Activated CD4-positive, alpha-beta T cell treated with anti-CD3 and anti-CD28 coated beads for 1 hour (primary cell): ENCODE results near the gene IFIH1.

ENCODE experiments used
- DNase-seq: peaks from one replicate; pipeline ENCODE4 v3.0.0-alpha.2; 2020

The IFIH1 gene

DNA sequence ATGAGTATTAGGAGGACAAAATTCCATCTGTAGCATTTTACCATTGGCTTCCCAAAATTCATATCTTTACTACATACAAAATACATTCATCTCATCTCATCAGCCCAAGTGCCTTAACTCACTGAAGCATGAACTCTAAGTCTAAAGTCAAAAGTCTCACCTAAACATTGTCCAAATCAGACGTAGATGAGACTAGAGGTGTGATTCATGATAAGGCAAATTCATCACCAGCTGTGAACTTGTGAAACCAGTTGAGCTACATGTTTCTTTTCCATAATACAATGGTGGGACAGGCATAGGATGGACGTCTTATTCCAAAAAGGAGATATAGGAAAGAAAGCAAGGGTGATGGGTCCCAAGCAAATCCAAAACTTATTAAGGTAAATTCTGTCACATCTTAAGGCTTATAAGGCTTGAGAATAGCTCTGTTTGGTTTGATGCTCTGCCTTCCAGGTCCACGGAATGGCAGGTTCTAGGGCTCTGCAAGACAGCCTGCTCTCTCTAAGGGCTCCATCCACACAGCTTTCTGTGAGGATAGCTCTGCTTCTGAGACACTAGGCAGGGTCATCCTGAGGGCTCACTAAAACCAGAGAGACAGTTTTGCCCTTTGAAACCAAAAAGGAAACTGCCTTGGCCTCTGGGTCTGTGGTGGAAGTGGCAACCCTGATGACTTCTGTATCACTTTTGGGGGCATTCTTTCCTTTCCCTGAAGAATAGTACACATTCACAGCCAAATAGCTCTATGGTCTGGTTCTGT, 9.6 kb downstream of the IFIH1 start:
- DNase-seq = no peak

DNA sequence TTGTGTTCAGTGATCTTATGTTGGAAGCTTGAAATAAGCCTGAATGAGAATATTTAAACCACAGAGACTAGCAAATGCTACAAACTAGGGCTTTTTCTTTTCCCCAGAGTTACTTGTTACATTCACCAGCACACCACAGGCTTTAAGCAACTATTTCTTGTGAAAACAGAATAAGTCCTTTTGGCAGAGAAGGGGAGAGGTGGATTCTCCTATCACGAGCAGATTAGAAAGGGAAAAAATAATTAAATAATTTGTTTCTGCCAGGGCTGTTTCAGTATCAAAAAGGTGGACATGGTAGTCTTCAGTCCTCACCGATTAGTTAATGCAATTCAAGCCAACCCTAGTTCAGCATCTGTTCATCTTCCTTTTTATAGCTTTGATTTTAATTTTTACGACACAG, 12.6 kb downstream of the IFIH1 start:
- no peak for DNase-seq

DNA sequence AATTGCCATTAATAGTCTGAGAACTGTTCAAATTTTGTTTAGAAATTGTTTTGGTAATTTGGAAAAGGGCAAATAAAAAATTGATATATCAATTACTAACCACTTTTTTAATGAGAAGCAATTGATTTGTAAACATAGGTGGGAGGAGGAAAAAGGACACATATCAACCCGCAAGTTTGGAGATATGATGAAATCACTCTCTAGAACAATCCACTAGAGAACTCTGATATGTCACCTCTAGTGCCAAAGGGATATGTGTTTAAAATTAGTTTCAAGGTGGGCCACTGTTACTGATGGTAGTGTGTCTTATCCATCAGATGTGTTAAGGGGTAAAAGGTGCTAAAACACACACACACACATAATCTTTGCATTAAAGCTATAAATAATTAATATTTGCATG, 16.6 kb downstream of the IFIH1 start:
- DNase-seq = no peak

DNA sequence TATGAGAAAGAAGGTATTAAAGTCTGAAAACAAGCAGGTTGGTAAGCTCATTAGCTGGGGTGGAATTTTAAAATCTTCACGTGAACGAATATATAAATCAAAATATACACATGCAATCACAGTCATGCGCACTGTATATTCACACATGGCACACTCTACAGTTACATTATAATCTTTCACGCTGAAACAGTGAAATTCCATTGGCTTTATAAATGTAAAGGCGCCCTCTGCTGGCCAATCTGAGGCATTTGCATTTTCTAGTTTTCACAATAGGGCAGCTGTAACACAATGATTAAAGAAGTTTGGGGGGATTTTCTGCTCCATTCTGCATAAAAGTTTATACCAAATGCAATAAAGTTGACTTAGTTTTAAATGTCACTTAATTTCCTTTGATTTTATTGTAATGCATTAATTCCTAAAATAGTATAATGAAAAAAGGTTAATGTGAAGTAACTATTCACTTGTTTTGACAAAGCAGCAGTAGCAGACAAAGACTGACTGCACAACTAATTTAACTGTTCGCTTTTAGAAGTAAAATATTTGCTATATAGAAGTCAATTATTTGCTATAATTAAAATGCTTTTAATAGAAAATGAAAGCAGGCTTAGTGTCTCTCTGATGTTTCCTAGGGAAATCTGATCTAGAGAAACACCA, 17.2 kb downstream of the IFIH1 start:
- no peak for DNase-seq

DNA sequence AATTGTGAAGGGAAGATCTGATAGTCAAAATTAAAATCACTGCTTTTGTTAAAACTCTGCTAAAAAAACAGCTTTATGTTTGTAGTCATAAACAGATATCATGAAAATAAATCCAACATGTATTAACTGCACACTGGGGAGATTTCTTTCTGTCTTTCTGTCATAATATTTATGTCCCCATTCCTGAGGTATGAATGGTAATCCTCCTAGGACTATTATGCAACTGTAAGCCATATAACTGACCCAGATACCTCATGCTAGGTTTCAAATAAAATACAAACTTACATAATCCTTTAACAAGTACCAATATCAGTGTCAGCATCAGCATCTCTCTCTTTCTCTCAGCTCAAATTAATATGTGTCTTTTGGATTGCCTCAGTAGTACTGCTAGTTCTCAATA, 18.2 kb downstream of the IFIH1 start:
- DNase-seq = no peak

DNA sequence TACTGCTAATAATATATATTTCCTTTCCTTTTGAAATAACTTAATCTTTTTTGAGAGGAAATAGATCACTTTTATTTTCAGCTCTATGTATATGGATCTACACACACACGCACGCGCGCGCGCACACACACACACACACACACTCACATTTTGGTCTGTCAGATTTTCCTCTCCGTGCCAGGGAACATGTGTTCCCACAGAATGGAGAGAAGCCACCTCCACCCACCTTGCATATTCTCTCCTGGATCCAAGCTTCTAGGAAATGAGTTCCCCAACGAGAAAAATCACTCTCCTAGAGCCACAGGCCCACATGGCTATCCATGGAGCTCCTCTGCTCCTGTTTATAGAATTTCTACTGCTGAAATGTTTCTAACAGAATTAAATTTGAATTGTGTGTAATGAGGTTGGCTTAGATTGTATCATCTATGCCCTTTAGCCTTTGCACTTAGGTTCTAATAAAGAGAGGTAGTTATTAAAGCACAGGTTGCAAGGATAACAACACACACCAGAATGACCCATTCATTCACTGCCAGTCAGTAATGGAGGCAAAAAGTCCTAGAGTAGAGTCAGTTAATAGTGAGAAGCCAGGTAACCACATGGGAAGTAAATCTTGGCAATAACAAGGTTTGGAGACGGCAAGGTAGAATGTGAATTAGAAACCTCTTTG, 19.7 kb downstream of the IFIH1 start:
- no peak for DNase-seq

DNA sequence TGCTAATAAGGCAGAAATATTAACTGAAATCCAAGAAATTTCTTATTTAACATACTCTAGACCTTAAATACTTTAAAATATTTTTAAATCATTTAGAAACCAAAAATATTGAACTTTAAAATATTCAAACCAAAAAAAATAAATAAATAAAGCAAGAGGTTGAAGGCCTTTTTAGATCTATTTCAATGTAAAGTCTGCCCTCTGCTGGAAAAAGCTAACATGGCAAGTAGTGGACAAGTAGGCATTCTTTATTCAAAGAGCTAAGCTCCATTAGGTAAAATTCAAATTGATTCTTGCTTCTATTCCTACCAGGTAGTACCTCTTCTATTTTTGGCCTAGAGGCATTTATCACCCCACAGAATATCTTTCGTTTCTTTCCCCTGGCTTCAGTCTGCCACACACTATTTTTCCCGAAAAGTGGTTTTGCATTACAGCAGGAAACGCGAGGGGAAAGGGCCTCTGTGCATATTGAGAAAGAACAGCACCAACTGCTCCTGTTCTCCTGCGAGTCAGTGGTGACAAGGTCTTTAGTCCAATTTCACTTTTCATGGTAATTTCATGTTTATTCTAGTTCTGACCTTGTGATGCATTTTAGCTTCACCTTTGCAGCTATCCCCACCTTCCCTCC, 20.4 kb downstream of the IFIH1 start:
- no peak for DNase-seq

DNA sequence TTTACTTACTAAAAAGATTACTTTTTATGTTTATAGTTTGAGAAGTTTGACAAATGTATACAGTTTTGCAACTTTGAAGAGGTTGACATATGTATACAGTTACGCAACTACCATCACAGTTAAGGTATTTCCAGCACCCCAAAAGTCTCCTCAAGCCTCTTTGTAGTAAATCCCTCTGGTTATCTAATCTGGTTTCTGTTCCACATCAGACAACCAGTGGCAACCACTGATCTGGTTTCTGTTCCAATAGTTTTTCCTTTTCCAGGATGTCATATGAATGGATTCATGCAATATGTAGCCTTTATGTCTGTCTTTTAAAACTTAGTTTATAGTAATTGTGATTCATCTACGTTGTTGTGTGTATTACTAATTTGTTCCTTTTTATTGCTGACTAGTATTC, 23.5 kb downstream of the IFIH1 start:
- DNase-seq = no peak

DNA sequence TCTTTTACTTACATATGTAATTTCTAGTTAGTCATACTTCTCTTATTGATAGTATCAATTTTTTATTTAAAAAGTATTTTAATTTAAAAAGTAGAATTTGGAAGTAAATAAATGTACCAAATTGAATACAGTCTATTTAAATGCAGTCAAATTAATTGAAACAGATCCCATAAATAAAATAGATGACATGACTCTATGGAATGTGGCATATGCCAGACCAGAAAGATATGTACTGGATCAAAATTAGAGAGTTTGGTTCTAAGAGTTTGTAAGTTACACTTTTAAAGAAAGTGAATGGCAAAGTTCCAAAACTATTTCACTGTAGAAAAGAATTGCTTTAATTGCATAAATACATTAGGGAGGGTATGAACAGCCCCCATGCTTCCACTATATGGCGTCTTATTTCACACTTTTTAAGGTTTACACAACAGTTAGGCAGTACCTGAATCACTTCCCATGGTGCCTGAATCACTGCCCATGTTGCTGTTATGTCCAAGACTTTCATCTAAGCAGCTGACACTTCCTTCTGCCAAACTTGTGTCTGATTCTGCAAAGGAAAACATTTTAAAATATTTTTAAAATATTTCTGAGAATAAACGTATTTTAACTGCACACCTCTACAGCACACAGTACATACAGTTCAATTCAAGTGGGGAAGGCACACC, 25.2 kb downstream of the IFIH1 start:
- DNase-seq = no peak

DNA sequence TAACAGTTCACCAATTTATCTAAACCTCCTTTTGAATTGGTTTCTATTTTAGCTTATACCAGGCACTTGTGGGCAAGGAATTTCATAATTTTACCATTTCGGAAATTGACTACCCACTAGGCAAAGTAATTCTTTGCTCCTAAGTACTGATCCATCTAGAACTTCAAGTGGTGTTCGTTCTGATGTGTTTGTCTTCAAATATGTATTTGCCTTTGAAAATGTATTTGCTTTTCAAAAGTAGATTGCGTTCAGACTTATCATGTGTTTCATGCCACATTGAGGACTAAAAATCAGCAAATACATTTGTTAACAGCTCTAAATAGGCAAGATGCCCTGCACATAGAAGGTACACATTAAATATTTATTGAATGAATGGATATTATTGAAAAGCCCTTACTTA, 26.7 kb downstream of the IFIH1 start:
- no peak for DNase-seq

DNA sequence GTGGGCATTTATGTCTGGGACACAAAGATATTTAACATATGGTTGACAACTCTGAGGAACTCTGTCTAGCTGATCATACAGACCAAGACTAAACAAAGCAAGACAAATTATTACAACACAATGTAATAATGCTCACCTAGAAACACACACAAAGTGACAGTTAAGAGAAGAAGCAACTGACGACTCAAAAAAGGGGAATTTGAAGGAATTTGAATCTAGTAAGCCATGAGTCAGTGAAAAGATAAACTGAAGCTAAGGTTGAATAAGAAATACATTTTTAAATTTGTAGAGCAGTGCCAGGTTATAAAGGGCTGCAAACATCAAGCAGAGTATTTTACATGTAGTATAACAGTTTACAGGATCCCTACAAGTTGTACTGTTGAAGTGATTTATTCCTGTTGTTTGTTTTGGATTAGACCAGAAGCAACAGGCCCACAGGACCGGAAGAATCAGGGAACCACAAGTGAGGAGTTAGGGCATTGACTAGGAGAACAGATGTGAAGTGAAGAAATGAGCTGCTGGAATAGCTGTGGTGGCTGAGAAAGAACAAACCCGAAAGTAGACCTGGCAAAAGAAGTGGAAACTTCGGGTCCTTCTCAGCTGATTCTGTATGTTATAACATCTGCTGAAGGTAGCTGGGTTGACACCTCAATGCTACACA, 35.6 kb downstream of the IFIH1 start:
- no peak for DNase-seq

DNA sequence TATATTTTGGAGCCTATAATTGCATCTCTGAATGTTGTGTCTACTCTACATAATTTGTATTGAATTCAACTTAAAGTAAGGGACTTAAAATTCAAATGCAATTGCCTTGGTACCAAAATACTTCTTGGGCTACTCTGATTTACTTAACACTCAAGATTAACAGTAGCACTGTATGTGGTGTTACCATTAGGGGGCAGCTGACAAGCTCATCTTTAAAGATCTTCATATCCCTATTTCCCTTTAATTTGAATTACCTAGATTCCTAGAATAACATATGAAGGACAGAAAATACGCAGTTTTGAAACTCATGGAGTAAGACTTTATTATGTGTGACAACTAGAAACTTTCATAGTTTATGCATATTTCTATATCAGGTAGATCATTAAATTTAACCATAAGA, 37.8 kb downstream of the IFIH1 start:
- no peak for DNase-seq

DNA sequence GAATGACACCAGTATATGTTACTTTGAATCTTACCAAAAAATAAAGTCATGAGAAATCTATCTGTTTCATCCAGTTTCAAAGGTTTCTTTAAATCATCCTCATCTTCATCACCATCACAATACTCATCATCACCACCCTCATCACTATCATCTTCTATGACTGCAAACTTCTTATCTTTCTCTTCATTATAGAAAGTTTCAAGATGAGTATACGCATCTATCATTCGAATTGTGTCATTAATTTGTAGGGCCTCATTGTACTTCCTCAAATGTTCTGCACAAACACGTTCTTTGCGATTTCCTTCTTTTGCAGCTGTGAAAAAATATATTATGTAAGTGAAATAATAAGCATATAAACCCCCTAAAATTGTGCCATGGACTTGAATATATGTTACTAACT, 41.1 kb downstream of the IFIH1 start:
- no peak for DNase-seq

DNA sequence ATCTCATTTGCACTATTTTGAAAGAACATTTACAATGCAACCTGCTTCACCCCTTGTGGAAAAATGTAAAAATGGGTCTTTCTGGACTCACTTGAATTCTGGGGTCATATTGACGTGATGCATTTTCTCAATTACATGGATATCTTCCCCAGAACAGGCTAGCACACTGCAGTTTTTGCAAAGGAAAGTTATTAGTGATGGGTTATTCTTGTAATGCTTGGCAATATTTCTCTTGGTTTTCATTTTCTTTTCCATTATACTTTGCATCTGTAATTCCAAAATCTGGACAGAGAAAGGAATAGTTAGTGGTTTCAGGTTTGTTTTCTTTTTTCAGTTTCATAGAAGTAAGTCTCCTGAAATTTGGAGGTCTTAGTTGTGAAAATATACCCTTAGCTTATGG, 50.5 kb downstream of the IFIH1 start:
- DNase-seq = no peak

DNA sequence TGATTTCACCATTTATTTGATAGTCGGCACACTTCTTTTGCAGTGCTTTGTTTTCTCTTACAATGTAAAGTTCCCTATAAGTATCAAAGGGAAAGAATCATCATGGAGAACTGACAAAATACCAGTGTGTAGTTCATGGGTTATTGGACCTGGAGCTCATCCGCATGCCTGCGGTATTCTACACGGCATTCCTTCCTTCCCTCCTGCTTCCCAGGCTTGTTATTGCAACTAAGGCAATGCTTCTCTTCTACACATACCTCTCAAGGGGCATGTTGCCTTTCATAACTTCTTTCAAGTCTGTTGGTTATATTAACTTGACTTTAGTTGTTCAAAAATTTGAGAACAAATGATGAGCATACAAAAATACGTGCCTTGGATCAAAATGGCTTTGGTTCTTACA, 51.0 kb downstream of the IFIH1 start:
- DNase-seq = no peak

DNA sequence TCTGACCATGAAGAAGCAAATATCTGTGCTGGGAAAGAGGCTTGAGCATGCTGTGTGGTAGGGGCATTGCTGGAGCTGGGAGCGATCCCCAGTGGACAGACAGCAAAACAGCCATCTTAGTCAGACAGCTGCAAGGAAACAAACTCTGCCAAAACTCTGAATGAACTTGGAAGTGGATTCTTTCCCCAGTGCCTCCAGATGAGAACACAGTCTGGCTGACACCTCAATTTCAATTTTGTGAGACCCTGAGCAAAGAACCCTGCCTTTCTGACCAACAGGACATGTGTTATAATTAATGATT, 52.1 kb downstream of the IFIH1 start:
- no peak for DNase-seq

DNA sequence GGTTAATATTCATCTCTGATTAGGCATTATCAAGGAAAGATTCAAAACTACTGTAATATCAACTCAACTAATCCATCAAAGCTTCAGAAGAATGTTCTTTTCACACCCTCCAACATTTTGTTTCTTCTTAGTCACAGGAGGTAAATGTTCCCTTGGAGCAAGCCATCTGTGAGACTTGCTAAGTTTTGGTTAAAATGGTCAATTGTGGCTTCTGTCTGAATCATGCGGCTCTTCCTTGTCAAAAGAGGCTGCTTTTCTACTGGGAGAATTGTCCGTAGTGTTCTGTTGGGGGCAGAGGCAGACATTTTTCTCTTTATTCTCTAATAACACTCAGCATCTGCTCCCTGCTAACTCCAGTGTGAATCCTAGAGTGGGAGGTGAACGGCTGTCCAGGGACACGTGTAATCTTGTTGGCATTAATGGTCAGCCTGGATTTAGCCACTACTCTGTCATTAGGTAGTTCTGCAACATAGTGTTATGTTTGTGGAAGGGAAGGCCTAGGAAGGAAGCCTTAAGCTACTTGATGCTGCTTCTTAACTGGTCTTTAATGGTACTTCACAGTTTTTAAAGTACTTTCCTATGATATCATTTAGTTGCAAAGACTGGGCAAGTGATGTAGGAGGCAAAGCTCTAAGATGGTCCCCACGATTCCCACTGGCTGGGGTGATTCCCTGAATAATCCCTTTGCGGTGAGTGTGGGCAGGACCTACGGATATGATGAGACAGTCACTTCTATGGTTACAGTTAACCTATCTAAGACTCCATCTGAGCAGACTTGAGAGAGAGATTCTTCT, 52.6 kb downstream of the IFIH1 start:
- DNase-seq = no peak

DNA sequence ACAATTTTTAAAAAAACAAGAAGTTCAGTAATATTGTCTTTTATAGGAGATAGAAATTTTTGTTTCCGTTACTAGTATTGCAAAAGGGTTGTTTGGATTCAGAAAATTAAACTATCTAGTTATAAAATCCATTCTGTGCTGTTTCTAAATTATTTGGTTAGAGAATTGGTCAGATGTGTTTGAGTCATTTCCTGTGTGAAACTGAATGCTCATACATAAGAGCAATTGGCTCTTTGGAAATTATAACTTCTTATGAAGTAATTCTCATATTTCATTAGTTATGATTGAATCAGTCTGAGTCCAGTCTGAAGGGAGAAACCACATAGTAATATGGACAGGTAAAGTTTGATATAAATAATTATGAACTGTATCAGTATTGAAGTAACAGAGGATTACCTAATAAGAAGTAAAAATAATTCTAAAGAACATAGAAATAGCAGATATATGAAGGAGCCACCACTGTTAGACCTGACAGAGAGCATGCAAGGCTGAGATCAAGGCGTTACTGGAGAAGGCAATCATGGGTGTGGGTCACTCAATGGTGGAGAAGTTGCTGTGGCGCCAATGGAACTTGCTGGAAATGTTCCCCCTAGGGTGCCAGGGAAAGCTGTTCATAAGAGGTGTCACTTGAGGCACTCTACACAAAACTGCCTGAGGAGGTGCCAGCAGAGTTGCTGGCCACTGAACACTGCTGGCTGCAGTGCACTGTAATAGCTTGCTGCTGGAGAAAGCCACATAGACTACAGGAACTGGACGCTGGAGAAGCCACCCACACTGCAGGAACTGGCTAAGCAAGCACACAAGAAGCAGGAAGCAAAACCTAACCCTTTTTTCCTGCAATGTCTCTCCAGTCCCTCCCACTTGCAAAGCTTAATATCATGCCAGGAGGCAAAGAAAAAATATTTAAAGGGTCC, 57.2 kb downstream of the IFIH1 start:
- no peak for DNase-seq

DNA sequence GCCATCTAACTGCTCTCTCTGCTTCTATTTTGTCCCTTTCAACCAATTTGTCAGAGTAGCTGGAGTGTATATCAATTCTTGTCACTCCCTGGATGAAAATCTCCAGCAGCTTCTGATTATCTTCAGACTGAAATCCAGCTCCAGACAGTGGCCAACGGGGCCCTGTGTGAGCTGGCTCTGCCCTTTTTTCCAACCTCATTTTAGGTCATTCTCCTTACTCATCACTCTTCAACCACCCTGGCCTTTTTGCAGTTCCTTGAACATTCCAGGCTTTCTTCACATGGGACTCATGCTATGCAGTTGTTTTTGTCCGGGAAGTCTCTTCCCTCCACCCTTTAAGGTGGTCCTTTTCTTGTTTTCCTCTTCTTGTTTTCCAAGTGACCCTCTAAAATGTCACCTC, 59.8 kb downstream of the IFIH1 start:
- no peak for DNase-seq

DNA sequence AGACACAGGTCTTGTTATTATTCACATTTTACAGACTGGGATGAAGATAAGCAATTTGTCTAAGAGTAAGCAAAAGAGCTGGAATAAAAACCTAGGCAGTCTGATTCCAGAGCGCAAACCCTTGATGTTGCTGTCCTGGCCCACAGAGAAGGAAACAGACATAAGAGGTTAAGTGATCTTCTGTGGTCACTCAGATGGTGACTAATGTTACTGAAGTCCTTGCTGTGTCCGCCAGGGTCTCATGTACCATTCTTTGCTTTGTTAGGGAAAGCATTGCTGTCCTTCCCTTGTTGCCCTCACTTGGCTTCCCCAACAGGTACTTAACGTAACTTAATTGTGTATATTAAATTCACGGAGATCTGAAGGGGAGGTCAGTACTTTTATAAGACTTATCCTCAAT, 60.3 kb downstream of the IFIH1 start:
- no peak for DNase-seq

DNA sequence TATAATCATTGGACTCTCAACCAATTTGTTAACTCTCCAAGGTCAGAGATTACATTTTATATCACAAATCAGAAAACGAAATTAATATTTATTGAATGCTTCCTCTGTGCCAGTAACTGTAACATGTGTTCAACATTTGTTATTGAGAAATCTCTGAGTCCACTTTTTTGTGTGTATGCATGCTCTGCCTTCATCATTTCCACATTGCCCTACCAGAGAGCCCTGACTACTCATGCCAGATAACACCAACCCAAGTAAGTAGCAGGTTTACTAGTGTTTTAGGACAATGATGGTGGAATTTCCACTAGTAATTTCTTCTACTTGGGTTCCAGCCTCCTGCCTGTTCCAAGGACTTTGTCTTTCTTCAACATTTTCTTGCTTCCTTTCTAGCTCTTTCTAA, 61.1 kb downstream of the IFIH1 start:
- no peak for DNase-seq
